ENCODE data around the gene COL12A1.
"Not testable (repeated sequence)": the region's sequence is repeated elsewhere in the genome, so short reads cannot be mapped to it uniquely, and the experiment has no call there.

COL12A1 gene

GRCh38 chr6:75211920-75212590 is 6.2 kb upstream of the COL12A1 start:
- DNase-seq, result no peak

- DNase-seq, result peak; percentile 76
Observed at GRCh38 chr6:75210885-75211739, 5.3 kb upstream of the COL12A1 start.

GRCh38 chr6:75209184-75209723 is 3.4 kb upstream of the COL12A1 start:
- no peak for DNase-seq

GRCh38 chr6:75208298-75209183 is 2.7 kb upstream of the COL12A1 start:
- DNase-seq, result peak; percentile 90

GRCh38 chr6:75206576-75207342 is 906 bp upstream of the COL12A1 start:
- DNase-seq, result no peak

GRCh38 chr6:75204959-75205775 is 686 bp downstream of the COL12A1 start:
- DNase-seq, result no peak

GRCh38 chr6:75204217-75204958 is 1.5 kb downstream of the COL12A1 start:
- DNase-seq, result peak; percentile 51

GRCh38 chr6:75203721-75204120 is 2.1 kb downstream of the COL12A1 start:
- DNase-seq, result no peak

- DNase-seq, result no peak
Observed at GRCh38 chr6:75202676-75203131, 3.1 kb downstream of the COL12A1 start.

GRCh38 chr6:75201901-75202672 is 3.8 kb downstream of the COL12A1 start:
- peak; percentile 14 for DNase-seq

- DNase-seq, result no peak
Observed at GRCh38 chr6:75201021-75201420, 4.8 kb downstream of the COL12A1 start.

- DNase-seq, result no peak
Observed at GRCh38 chr6:75199889-75200288, 6.0 kb downstream of the COL12A1 start.

GRCh38 chr6:75196081-75196687 is 9.7 kb downstream of the COL12A1 start:
- no peak for DNase-seq

- DNase-seq, result no peak
Observed at GRCh38 chr6:75188221-75188925, 17.5 kb downstream of the COL12A1 start.

- DNase-seq, result not testable (repeated sequence)
Observed at GRCh38 chr6:75186581-75186980, 19.3 kb downstream of the COL12A1 start.

GRCh38 chr6:75183099-75183541 is 22.7 kb downstream of the COL12A1 start:
- DNase-seq, result no peak

- DNase-seq, result no peak
Observed at GRCh38 chr6:75180864-75181263, 25.0 kb downstream of the COL12A1 start.

GRCh38 chr6:75178757-75179156 is 27.1 kb downstream of the COL12A1 start:
- no peak for DNase-seq

Data from midbrain (tissue), 1 donor.